GM23338 (cell line): ENCODE measurements around the gene DDX56. TPM values are rescaled to one million over a fixed set of nuclear protein-coding genes. Genes with fewer than 3 reads are reported as not detected.

Source experiments
- ATAC-seq: fragments of 200-7000 bp; cut with Tn5 transposase; 3 replicates; pipeline ENCODE4 v1.9.1; 2020
- DNase-seq: peaks from one replicate; pipeline ENCODE4 v3.0.0-alpha.2; 2015; ENCODE audit warnings: low spot score
- H2AFZ ChIP-seq: fragments of 200-600 bp; sonication (generic); 2 replicates; pipeline ENCODE4 v1.8.0; 2016; ENCODE audit warnings: antibody characterized with exemption, mild to moderate bottlenecking, moderate library complexity
- H3F3A ChIP-seq: fragments of 200-600 bp; sonication (generic); replicated peaks from 2 replicates; pipeline ENCODE4 v1.8.0; 2017; ENCODE audit warnings: antibody characterized with exemption, mixed run types, low read depth
- H3K27ac ChIP-seq: fragments of 200-600 bp; sonication (generic); 2 replicates; pipeline ENCODE4 v1.6.1; 2016; ENCODE audit warnings: low read depth
- H3K27me3 ChIP-seq: fragments of 200-600 bp; sonication (generic); 2 replicates; pipeline ENCODE4 v1.8.0; 2016; ENCODE audit warnings: mild to moderate bottlenecking, mixed run types, moderate library complexity; ENCODE audit not compliant: insufficient read depth
- H3K36me3 ChIP-seq: fragments of 200-600 bp; sonication (generic); 2 replicates; pipeline ENCODE4 v1.8.0; 2016; ENCODE audit warnings: mild to moderate bottlenecking; ENCODE audit not compliant: insufficient read depth
- H3K4me1 ChIP-seq: fragments of 200-600 bp; sonication (generic); 2 replicates; pipeline ENCODE4 v1.8.0; 2016; ENCODE audit warnings: mild to moderate bottlenecking, moderate library complexity; ENCODE audit not compliant: insufficient read depth
- H3K4me2 ChIP-seq: fragments of 200-600 bp; sonication (generic); 2 replicates; pipeline ENCODE4 v1.7.1; 2017; ENCODE audit warnings: mixed run types
- H3K4me3 ChIP-seq: fragments of 200-600 bp; sonication (generic); 2 replicates; pipeline ENCODE4 v1.6.1; 2016; ENCODE audit warnings: mixed run types
- H3K79me2 ChIP-seq: fragments of 200-600 bp; sonication (generic); replicated peaks from 2 replicates; pipeline ENCODE4 v1.8.0; 2017; ENCODE audit warnings: mild to moderate bottlenecking; ENCODE audit not compliant: insufficient read depth
- H3K9me2 ChIP-seq: fragments of 200-600 bp; sonication (generic); 2 replicates; pipeline ENCODE4 v1.8.0; 2017; ENCODE audit not compliant: insufficient read depth
- H4K20me1 ChIP-seq: fragments of 200-600 bp; sonication (generic); replicated peaks from 2 replicates; pipeline ENCODE4 v1.8.0; 2017; ENCODE audit warnings: mild to moderate bottlenecking; ENCODE audit not compliant: insufficient read depth
- H3K27ac Mint-ChIP-seq: 2 replicates; pipeline ENCODE4 v1.8.0; 2020; ENCODE audit warnings: inconsistent platforms, mild to moderate bottlenecking, moderate library complexity, mixed read lengths
- H3K27me3 Mint-ChIP-seq: 3 replicates; pipeline ENCODE4 v1.8.0; 2022; ENCODE audit warnings: low read depth, mild to moderate bottlenecking, moderate library complexity, mixed read lengths, inconsistent platforms; ENCODE audit not compliant: insufficient read depth, poor library complexity
- H3K36me3 Mint-ChIP-seq: 3 replicates; pipeline ENCODE4 v1.8.0; 2021; ENCODE audit warnings: low read depth, mild to moderate bottlenecking, inconsistent platforms, moderate library complexity, mixed read lengths
- H3K4me1 Mint-ChIP-seq: 3 replicates; pipeline ENCODE4 v1.8.0; 2020; ENCODE audit warnings: mild to moderate bottlenecking, inconsistent platforms, mixed read lengths
- H3K4me3 Mint-ChIP-seq: 3 replicates; pipeline ENCODE4 v1.8.0; 2021; ENCODE audit warnings: moderate library complexity, mild to moderate bottlenecking, inconsistent platforms, mixed read lengths
- H3K9me3 Mint-ChIP-seq: 3 replicates; pipeline ENCODE4 v1.8.0; 2020; ENCODE audit warnings: moderate library complexity, mild to moderate bottlenecking, inconsistent platforms, mixed read lengths
- CREB1 ChIP-seq: fragments of 250-450 bp; sonication (Bioruptor Pico); IDR thresholded peaks from 2 replicates; pipeline ENCODE4 v1.5.0; 2020; ENCODE audit warnings: low read depth, mild to moderate bottlenecking, moderate library complexity
- CTCF ChIP-seq, 2 experiments: fragments of 200-600 bp in 1 of 2; sonication (generic) in 1 of 2; conservative IDR thresholded peaks; 2 replicates each; pipeline versions ENCODE4 v1.5.1 to v1.6.1; 2016 to 2017; ENCODE audit warnings: antibody characterized with exemption in 2 of 2, low read depth in 2 of 2, mild to moderate bottlenecking in 2 of 2, moderate library complexity in 1 of 2
- EZH2 ChIP-seq: fragments of 200-600 bp; sonication (generic); IDR thresholded peaks from one replicate; pipeline ENCODE4 v1.8.0; 2017; ENCODE audit warnings: antibody characterized with exemption, mild to moderate bottlenecking, low read depth; ENCODE audit not compliant: unreplicated experiment
- EZH2phosphoT487 ChIP-seq: fragments of 200-600 bp; sonication (generic); IDR thresholded peaks from one replicate; pipeline ENCODE4 v1.8.1; 2018; ENCODE audit warnings: antibody characterized with exemption; ENCODE audit not compliant: unreplicated experiment
- JUNB ChIP-seq: IDR thresholded peaks from one replicate; pipeline ENCODE4 v1.6.1; 2016; ENCODE audit warnings: antibody characterized with exemption; ENCODE audit not compliant: unreplicated experiment
- NANOG ChIP-seq: IDR thresholded peaks from 2 replicates; pipeline ENCODE4 v1.6.1; 2016; ENCODE audit warnings: antibody characterized with exemption, borderline replicate concordance
- POLR2AphosphoS5 ChIP-seq: IDR thresholded peaks from 2 replicates; pipeline ENCODE4 v1.6.1; 2016; ENCODE audit warnings: antibody characterized with exemption, low read depth
- REST ChIP-seq: IDR thresholded peaks from one replicate; pipeline ENCODE4 v1.6.1; 2018; ENCODE audit warnings: antibody characterized with exemption; ENCODE audit not compliant: unreplicated experiment
- STAT1 ChIP-seq: IDR thresholded peaks from one replicate; pipeline ENCODE4 v1.6.1; 2016; ENCODE audit warnings: antibody characterized with exemption; ENCODE audit not compliant: unreplicated experiment
- ZNF114 ChIP-seq: fragments of 250-450 bp; sonication (Bioruptor Pico); IDR thresholded peaks from 2 replicates; pipeline ENCODE4 v1.5.0; 2020; ENCODE audit warnings: mild to moderate bottlenecking, moderate library complexity
- ZNF331 ChIP-seq: fragments of 250-450 bp; sonication (Bioruptor Pico); IDR thresholded peaks from 2 replicates; pipeline ENCODE4 v1.5.0; 2020; ENCODE audit warnings: low read depth, mild to moderate bottlenecking, moderate library complexity
- polyA plus RNA-seq: library from polyadenylated mRNA; unstranded; fragments of >200 nt; fragmentation: Nextera tagmentation; extraction: Ambion mirVana; gene quantifications from 2 replicates; pipeline ENCODE4 v1.2.1, GENCODE V29; 2016
- total RNA-seq: library from RNA; depleted of rRNA; stranded (reverse); fragments of >200 nt; shearing (Covaris generic); gene quantifications from 2 replicates; pipeline ENCODE4 v1.2.3, GENCODE V29; 2014

DDX56 gene
- total and polyA plus RNA-seq, 2 experiments from 2014 or later: 44.1 to 72.3 TPM

- peaks cover 19% of the 10 kb centered on the region for H3K79me2 ChIP-seq
- peaks cover 22% of the 10 kb centered on the region for H3F3A ChIP-seq
- ATAC-seq: no peak
- H3K4me2 ChIP-seq: no peak overlapping the region
- Mint-ChIP-seq H3K27me3 (peaks cover 19% of the 10 kb centered on the region), H3K9me3 (no peaks in the 10 kb centered on the region; the same call in 2 of the 3 replicates), H3K36me3 (peaks cover 83% of the 10 kb centered on the region), H3K4me3 (no peak overlapping the region), H3K27ac (no peak overlapping the region), H3K4me1 (peaks cover 15% of the 10 kb centered on the region)
- H3K36me3 ChIP-seq: peaks cover 45% of the 10 kb centered on the region
- H3K4me1 ChIP-seq: peaks cover 13% of the 10 kb centered on the region
- H4K20me1 ChIP-seq: no peaks in the 10 kb centered on the region
- H3K4me3 ChIP-seq: no peak overlapping the region
- no peak overlapping the region for H2AFZ ChIP-seq
- no peak for DNase-seq
- no peaks in the 10 kb centered on the region for H3K27me3 ChIP-seq
- TF ChIP-seq EZH2 (no peak), CTCF (conservative IDR thresholded peaks at IDR 0.05; ENCODE audit: low read depth in 2 of 2) (no peak), STAT1 (no peak), CREB1 (no peak), ZNF331 (no peak), ZNF114 (CRISPR knock-in tag) (no peak), REST (no peak)
- no peak overlapping the region for H3K27ac ChIP-seq
- no peaks in the 10 kb centered on the region for H3K9me2 ChIP-seq
Observed at GRCh38 chr7:44569959-44570358, 3.7 kb downstream of the DDX56 start.

DNA sequence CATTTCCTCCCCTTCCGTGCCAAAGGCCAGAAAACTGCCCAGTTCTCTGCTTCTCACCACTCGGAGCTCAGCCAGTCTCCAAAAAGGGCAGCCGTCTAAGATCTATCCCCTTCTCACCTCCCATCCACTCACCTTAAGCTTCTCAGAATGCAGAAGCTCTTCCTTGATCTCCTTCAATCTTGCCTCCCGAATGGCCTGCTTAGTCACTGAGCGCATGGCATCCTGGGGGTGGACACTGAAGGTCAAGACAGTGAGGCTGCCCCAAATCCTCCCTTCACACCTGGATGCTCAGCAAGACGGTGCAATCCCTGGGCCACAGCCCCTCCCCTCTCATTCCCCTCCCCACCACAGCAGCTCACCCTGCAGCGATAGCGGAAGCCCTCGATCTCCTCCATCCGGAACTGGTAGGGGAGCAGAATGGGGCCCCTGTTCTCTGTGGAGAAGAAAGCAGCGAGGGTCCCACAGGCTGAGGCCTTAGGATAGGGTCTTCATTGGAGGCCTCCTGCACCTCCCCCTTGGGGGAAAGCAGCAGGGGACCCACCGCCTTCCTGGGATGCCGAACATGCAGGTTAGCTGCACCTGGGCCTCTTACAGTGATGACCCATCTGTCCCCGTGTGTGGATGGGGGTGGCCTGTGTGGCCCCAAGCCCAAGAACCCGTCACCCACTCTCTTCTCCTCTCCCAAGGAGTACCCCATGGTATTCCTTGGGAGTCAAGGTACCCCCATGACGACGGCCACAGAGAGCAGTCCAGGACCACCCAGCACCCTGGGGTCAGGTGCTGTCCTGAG is 4.7 kb downstream of the DDX56 start:
- H3K9me2 ChIP-seq: no peaks in the 10 kb centered on the region
- H3K27ac Mint-ChIP-seq: no peak overlapping the region
- H3K4me2 ChIP-seq: no peak overlapping the region
- H3K4me3 ChIP-seq: no peak overlapping the region
- H3K9me3 Mint-ChIP-seq: no peaks in the 10 kb centered on the region; the same call in 2 of the 3 replicates
- H3K4me3 Mint-ChIP-seq: no peak overlapping the region
- ATAC-seq: no peak
- H3K36me3 ChIP-seq: peaks cover 50% of the 10 kb centered on the region
- H3K27ac ChIP-seq: no peak overlapping the region
- no peak for DNase-seq
- no peak overlapping the region for H2AFZ ChIP-seq
- peaks cover 6% of the 10 kb centered on the region; the same call in 1 of the 2 replicates for H3K4me1 ChIP-seq
- H3F3A ChIP-seq: peaks cover 17% of the 10 kb centered on the region; the same call in 1 of the 2 replicates
- H3K4me1 Mint-ChIP-seq: peaks cover 8% of the 10 kb centered on the region; the same call in 2 of the 3 replicates
- no peaks in the 10 kb centered on the region for H3K27me3 ChIP-seq
- H3K27me3 Mint-ChIP-seq: peaks cover 17% of the 10 kb centered on the region
- peaks cover 93% of the 10 kb centered on the region for H3K36me3 Mint-ChIP-seq
- H4K20me1 ChIP-seq: no peaks in the 10 kb centered on the region
- H3K79me2 ChIP-seq: peaks cover 19% of the 10 kb centered on the region
- TF ChIP-seq STAT1 (no peak), CTCF (conservative IDR thresholded peaks at IDR 0.05; ENCODE audit: low read depth in 2 of 2) (no peak), EZH2 (no peak), CREB1 (no peak), EZH2phosphoT487 (no peak), ZNF114 (CRISPR knock-in tag) (no peak), POLR2AphosphoS5 (no peak), NANOG (no peak), JUNB (no peak), REST (no peak)
